Small intestine (tissue), 7 donors: Measurements from ENCODE around the gene MEIOSIN. TPM values are rescaled to one million over a fixed set of nuclear protein-coding genes. Genes with fewer than 3 reads are reported as not detected.
A peak's percentile ranks its signal among the peaks of the same experiment; 100 is the strongest.

Experiments
- DNase-seq, 2 donors: peaks; one replicate each; pipeline versions ENCODE4 v3.0.0 to v3.0.0-alpha.2; 2013
- FAIRE-seq: peaks from 2 replicates; lab custom pipeline; 2012; peaks lifted over from hg19 to GRCh38; lab: Jason Lieb, UNC
- H3K27ac ChIP-seq, 3 donors: one replicate each; pipeline ENCODE4 v1.5.1; 2013; ENCODE audit warnings: low read length in 2 of 3, mild to moderate bottlenecking in 2 of 3, control low read depth in 1 of 3, inconsistent platforms in 1 of 3, low read depth in 1 of 3, moderate library complexity in 1 of 3
- H3K27me3 ChIP-seq, 3 donors: one replicate each; pipeline ENCODE4 v1.6.1; 2013; ENCODE audit warnings: low read length in 3 of 3, inconsistent platforms in 1 of 3; ENCODE audit not compliant: control insufficient read depth in 3 of 3, insufficient read depth in 3 of 3
- H3K36me3 ChIP-seq, 3 donors: one replicate each; pipeline ENCODE4 v1.6.1; 2013; ENCODE audit warnings: low read length in 3 of 3, inconsistent platforms in 1 of 3, low read depth in 1 of 3, mild to moderate bottlenecking in 1 of 3, moderate library complexity in 1 of 3; ENCODE audit not compliant: control insufficient read depth in 3 of 3, insufficient read depth in 2 of 3
- H3K4me1 ChIP-seq, 3 donors: one replicate each; pipeline ENCODE4 v1.6.1; 2013; ENCODE audit warnings: low read length in 2 of 3, inconsistent platforms in 1 of 3, low read depth in 1 of 3, mild to moderate bottlenecking in 1 of 3, moderate library complexity in 1 of 3; ENCODE audit not compliant: control insufficient read depth in 3 of 3, insufficient read depth in 2 of 3
- H3K4me3 ChIP-seq, 3 donors: one replicate each; pipeline ENCODE4 v1.5.1; 2013; ENCODE audit warnings: low read length in 3 of 3, control low read depth in 1 of 3, inconsistent platforms in 1 of 3, low read depth in 1 of 3, mild to moderate bottlenecking in 1 of 3, moderate library complexity in 1 of 3
- H3K9me3 ChIP-seq, 2 donors: one replicate each; pipeline ENCODE4 v1.6.1; 2013; ENCODE audit warnings: low read depth in 1 of 2, low read length in 1 of 2; ENCODE audit not compliant: control insufficient read depth in 2 of 2, insufficient read depth in 1 of 2
- WGBS, 3 donors: extraction: QIAGEN DNeasy Blood & Tissue Kit; methylation state at CpG; one replicate each; pipeline ENCODE4 v1.1.7; 2013; 5-methylcytosine and 5-hydroxymethylcytosine counted together
- polyA plus RNA-seq, 4 donors: library from polyadenylated mRNA; stranded (reverse) in 3 of 4; unstranded in 1 of 4; fragments of 200-250 nt in 3 of 4; fragments of 120-200 nt in 1 of 4; gene quantifications; one replicate each; pipeline versions ENCODE4 v1.2.1 to v1.2.3, GENCODE V29; 2013
- donor health status: healthy with polysubstance abuse.
- donor health status: control.
- donor health status: control.
- donor health status: Bipolar disorder and iron deficiency.
- donor health status: healthy.

MEIOSIN gene
- polyA plus RNA-seq, 4 donors = not detected

GRCh38 chr19:45801603-45802175 lies 68.5 kb downstream of the MEIOSIN start:
- no peak overlapping the region for H3K27ac ChIP-seq
- no peaks in the 10 kb centered on the region for H3K9me3 ChIP-seq
- H3K27me3 ChIP-seq = peaks cover 0 to 5% (median 0%) of the 10 kb centered on the region in 3 donors
- DNase-seq (no peak), FAIRE-seq (no peak)
- H3K4me1 ChIP-seq = no peaks in the 10 kb centered on the region
- no peak overlapping the region for H3K4me3 ChIP-seq
- WGBS, 3 donors = 76 to 79% (median 77%) methylated on average over 7 of the region's 7 CpGs
- no peaks in the 10 kb centered on the region for H3K36me3 ChIP-seq

- H3K9me3 ChIP-seq = no peaks in the 10 kb centered on the region
- H3K27me3 ChIP-seq = peaks cover 0 to 5% (median 0%) of the 10 kb centered on the region in 3 donors
- DNase-seq (no peak), FAIRE-seq (no peak)
- H3K4me1 ChIP-seq = no peaks in the 10 kb centered on the region
- 82 to 89% (median 85%) methylated on average over 52 to 57 of the region's 57 CpGs for WGBS, 3 donors
- no peak overlapping the region for H3K4me3 ChIP-seq
- H3K36me3 ChIP-seq = no peaks in the 10 kb centered on the region
- H3K27ac ChIP-seq = no peak overlapping the region
Observed at GRCh38 chr19:45804140-45804958, 71.1 kb downstream of the MEIOSIN start.

- WGBS, 3 donors = 83 to 90% (median 88%) methylated on average over 8 of the region's 8 CpGs
- Histone ChIP-seq H3K9me3 (no peaks in the 10 kb centered on the region), H3K36me3 (no peaks in the 10 kb centered on the region), H3K4me1 (peaks cover 0 to 5% (median 4%) of the 10 kb centered on the region in 3 donors), H3K4me3 (no peak overlapping the region), H3K27me3 (peaks cover 0 to 5% (median 0%) of the 10 kb centered on the region in 3 donors), H3K27ac (no peak overlapping the region)
- no peak for FAIRE-seq
- no peak for DNase-seq
Observed at GRCh38 chr19:45804959-45805230, 71.7 kb downstream of the MEIOSIN start.

GRCh38 chr19:45805719-45806118 lies 72.5 kb downstream of the MEIOSIN start:
- DNase-seq (no peak), FAIRE-seq (no peak)
- H3K36me3 ChIP-seq = no peaks in the 10 kb centered on the region
- peaks cover 0 to 5% (median 4%) of the 10 kb centered on the region in 3 donors for H3K4me1 ChIP-seq
- peaks cover 0 to 5% (median 0%) of the 10 kb centered on the region in 3 donors for H3K27me3 ChIP-seq
- H3K9me3 ChIP-seq = no peaks in the 10 kb centered on the region
- no peak overlapping the region for H3K27ac ChIP-seq
- H3K4me3 ChIP-seq = no peak overlapping the region

- WGBS, 3 donors = 9 to 26% (median 20%) methylated on average over 7 of the region's 7 CpGs
- FAIRE-seq (no peak), DNase-seq (peak; percentile 36 to 48)
- Histone ChIP-seq H3K36me3 (peaks cover 0 to 10% (median 0%) of the 10 kb centered on the region in 3 donors), H3K27ac (no peak overlapping the region), H3K27me3 (peaks cover 0 to 2% (median 0%) of the 10 kb centered on the region in 3 donors), H3K9me3 (no peaks in the 10 kb centered on the region), H3K4me1 (peaks cover 0 to 5% (median 4%) of the 10 kb centered on the region in 3 donors), H3K4me3 (no peak overlapping the region)
Observed at GRCh38 chr19:45809643-45810159, 76.5 kb downstream of the MEIOSIN start.

GRCh38 chr19:45812297-45812696 lies 79.1 kb downstream of the MEIOSIN start:
- no peak overlapping the region for H3K27ac ChIP-seq
- H3K4me1 ChIP-seq = peaks cover 0 to 8% (median 4%) of the 10 kb centered on the region in 3 donors
- WGBS, 3 donors = 83 to 92% (median 87%) methylated on average over 6 of the region's 6 CpGs
- H3K4me3 ChIP-seq = no peak overlapping the region
- H3K36me3 ChIP-seq = peaks cover 0 to 30% (median 2%) of the 10 kb centered on the region in 3 donors
- no peaks in the 10 kb centered on the region for H3K27me3 ChIP-seq
- FAIRE-seq (no peak), DNase-seq (no peak)
- no peaks in the 10 kb centered on the region for H3K9me3 ChIP-seq

Other genes starting within 250 kb of the MEIOSIN start
- gene RTN2, start 236.4 kb upstream of the MEIOSIN start, polyA plus RNA-seq = 1 to 10 TPM; 1.6 to 9.1 (median 2.7) TPM
- 1 to 10 TPM in 3 of 4 donors, under 1 TPM in 1; 0.65 to 1.9 (median 1.5) TPM for gene PPM1N, start 235.0 kb upstream of the MEIOSIN start, polyA plus RNA-seq
- 100 to 1,000 TPM in 2 of 4 donors, 10 to 100 TPM in 2; 50.4 to 132 (median 111) TPM for gene VASP, start 226.0 kb upstream of the MEIOSIN start, polyA plus RNA-seq
- gene OPA3, start 148.6 kb upstream of the MEIOSIN start, polyA plus RNA-seq = 1 to 10 TPM; 4.5 to 9.4 (median 6.4) TPM
- gene GPR4, start 131.2 kb upstream of the MEIOSIN start, polyA plus RNA-seq = 1 to 10 TPM in 1 of 4 donors, under 1 TPM in 3; 0.22 to 3.8 (median 0.51) TPM
- 10 to 100 TPM; 18.9 to 39.9 (median 20.8) TPM for gene EML2, start 94.0 kb upstream of the MEIOSIN start, polyA plus RNA-seq
- 1 to 10 TPM in 2 of 4 donors, under 1 TPM in 2; 0.67 to 9.1 (median 0.97) TPM for gene GIPR, start 65.2 kb upstream of the MEIOSIN start, polyA plus RNA-seq
- 100 to 1,000 TPM; 209 to 422 (median 250) TPM for gene SNRPD2, start 41.5 kb upstream of the MEIOSIN start, polyA plus RNA-seq
- 1 to 10 TPM; 4.1 to 8.7 (median 5.5) TPM for gene QPCTL, start 40.8 kb upstream of the MEIOSIN start, polyA plus RNA-seq
- gene FBXO46, start 2.5 kb upstream of the MEIOSIN start, polyA plus RNA-seq = 10 to 100 TPM in 1 of 4 donors, 1 to 10 TPM in 3; 5.4 to 16.6 (median 9.3) TPM
- 10 to 100 TPM in 1 of 4 donors, 1 to 10 TPM in 3; 1.6 to 12.4 (median 6.3) TPM for gene SIX5, start 35.8 kb downstream of the MEIOSIN start, polyA plus RNA-seq
- 10 to 100 TPM; 12.7 to 42.2 (median 21.6) TPM for gene DMPK, start 49.1 kb downstream of the MEIOSIN start, polyA plus RNA-seq
- gene DMWD, start 59.4 kb downstream of the MEIOSIN start, polyA plus RNA-seq = 10 to 100 TPM in 2 of 4 donors, 1 to 10 TPM in 2; 4.6 to 20.9 (median 11.9) TPM
- under 1 TPM in 2 of 4 donors, not detected in 2; 0.01 to 0.07 TPM for gene RSPH6A, start 81.9 kb downstream of the MEIOSIN start, polyA plus RNA-seq
- gene SYMPK, start 129.7 kb downstream of the MEIOSIN start, polyA plus RNA-seq = 100 to 1,000 TPM in 1 of 4 donors, 10 to 100 TPM in 3; 64.8 to 106 (median 72.4) TPM
- 10 to 100 TPM; 15.7 to 33.6 (median 23.1) TPM for gene FOXA3, start 130.9 kb downstream of the MEIOSIN start, polyA plus RNA-seq
- 10 to 100 TPM; 14.5 to 22.5 (median 15.7) TPM for gene IRF2BP1, start 152.7 kb downstream of the MEIOSIN start, polyA plus RNA-seq
- 10 to 100 TPM in 1 of 4 donors, 1 to 10 TPM in 3; 4.8 to 10.7 (median 8.4) TPM for gene MYPOP, start 169.2 kb downstream of the MEIOSIN start, polyA plus RNA-seq
- not detected for gene NANOS2, start 181.3 kb downstream of the MEIOSIN start, polyA plus RNA-seq
- gene NOVA2, start 240.4 kb downstream of the MEIOSIN start, polyA plus RNA-seq = 1 to 10 TPM in 1 of 4 donors, under 1 TPM in 3; under 0.01 to 2.0 (median 0.56) TPM